GM18519 (cell line): ENCODE data around the gene OTOA.
"Not testable (repeated sequence)": the region's sequence is repeated elsewhere in the genome, so short reads cannot be mapped to it uniquely, and the experiment has no call there.

ENCODE experiments used
- ATAC-seq: cut with Tn5 transposase; IDR thresholded peaks from one replicate; pipeline ENCODE4 v1.9.1; 2021; ENCODE audit warnings: mild to moderate bottlenecking, moderate library complexity; ENCODE audit not compliant: unreplicated experiment, low FRiP score

Gene OTOA

GRCh38 chr16:21801538-21802374 is 138.0 kb downstream of the OTOA start:
- not testable (repeated sequence) for ATAC-seq

DNA sequence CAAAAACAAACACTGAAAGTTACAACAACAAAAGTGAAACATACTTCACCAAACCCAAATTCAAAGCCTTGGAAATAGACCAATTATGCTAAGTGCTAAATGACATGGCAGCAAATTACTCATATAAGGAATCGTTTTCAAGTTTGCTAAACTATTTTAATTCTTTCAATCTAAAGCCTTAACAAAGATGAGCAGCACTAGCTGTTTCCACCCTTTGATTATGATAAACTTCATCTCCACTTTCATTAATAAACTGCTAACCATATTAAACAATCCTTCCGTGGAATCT is 138.6 kb downstream of the OTOA start:
- ATAC-seq, result not testable (repeated sequence)
